Epithelial cell of esophagus (primary cell): ENCODE results near the gene UBAC2.

Experiments used
- DNase-seq: peaks from one replicate; pipeline ENCODE4 v3.0.0; 2010; ENCODE audit warnings: low read depth
- H3K4me3 ChIP-seq: 2 replicates; pipeline ENCODE4 v1.5.1; 2011; ENCODE audit warnings: mild to moderate bottlenecking, low read length, control low read depth
- TF ChIP-seq, protein P1 (sequence below): IDR thresholded peaks from 2 replicates; pipeline ENCODE4 v1.5.1; 2011; ENCODE audit warnings: low read depth, mild to moderate bottlenecking, low read length, control low read depth, inconsistent platforms; ENCODE audit not compliant: insufficient read depth; ENCODE audit errors: missing control alignments

UBAC2 gene

GRCh38 chr13:99412856-99413255, 212.2 kb downstream of the UBAC2 start:
- H3K4me3 ChIP-seq, result no peak overlapping the region
- TF ChIP-seq, protein P1, sequence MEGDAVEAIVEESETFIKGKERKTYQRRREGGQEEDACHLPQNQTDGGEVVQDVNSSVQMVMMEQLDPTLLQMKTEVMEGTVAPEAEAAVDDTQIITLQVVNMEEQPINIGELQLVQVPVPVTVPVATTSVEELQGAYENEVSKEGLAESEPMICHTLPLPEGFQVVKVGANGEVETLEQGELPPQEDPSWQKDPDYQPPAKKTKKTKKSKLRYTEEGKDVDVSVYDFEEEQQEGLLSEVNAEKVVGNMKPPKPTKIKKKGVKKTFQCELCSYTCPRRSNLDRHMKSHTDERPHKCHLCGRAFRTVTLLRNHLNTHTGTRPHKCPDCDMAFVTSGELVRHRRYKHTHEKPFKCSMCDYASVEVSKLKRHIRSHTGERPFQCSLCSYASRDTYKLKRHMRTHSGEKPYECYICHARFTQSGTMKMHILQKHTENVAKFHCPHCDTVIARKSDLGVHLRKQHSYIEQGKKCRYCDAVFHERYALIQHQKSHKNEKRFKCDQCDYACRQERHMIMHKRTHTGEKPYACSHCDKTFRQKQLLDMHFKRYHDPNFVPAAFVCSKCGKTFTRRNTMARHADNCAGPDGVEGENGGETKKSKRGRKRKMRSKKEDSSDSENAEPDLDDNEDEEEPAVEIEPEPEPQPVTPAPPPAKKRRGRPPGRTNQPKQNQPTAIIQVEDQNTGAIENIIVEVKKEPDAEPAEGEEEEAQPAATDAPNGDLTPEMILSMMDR, result no peak
- no peak for DNase-seq

DNA sequence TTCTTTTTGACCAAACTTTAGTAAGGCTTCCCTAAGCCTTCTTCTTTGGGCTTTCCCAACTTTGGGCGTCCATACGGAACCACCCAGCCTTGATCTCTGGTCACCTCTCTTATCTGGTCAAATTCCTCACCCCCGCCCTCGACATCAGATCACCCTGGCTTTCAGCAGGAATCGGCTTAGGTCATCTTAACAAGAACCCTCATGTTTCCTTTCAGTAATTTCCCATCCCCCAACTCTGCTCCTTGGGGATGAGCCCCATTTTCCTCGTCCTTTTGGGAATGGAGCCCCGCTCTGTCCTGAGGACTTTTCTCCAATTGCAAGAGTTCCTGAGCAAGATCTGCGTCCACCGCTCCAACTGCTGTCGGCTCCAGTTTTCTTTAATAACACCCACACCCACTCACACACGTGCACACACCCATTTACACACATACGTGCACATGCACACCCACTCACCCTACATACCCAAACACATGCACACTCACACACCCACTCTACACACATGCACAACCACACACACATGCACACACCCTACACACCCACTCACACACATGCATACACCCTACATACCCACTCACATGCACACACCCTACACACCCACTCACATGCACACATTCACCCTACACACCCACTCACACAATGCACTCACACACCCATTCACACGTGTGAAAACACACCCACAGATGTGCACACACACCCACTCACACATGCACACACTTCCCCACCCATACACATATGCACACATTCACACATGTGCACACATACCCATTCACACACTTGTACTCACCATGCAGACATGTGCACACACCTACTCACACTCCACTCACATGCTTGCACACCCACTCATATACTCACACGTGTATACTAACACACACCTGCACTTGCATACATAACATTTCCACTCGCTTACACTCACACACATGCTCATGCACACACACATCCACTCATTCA, 213.7 kb downstream of the UBAC2 start:
- no peak overlapping the region for H3K4me3 ChIP-seq
- DNase-seq, result no peak
- TF ChIP-seq, protein P1, result no peak

DNA sequence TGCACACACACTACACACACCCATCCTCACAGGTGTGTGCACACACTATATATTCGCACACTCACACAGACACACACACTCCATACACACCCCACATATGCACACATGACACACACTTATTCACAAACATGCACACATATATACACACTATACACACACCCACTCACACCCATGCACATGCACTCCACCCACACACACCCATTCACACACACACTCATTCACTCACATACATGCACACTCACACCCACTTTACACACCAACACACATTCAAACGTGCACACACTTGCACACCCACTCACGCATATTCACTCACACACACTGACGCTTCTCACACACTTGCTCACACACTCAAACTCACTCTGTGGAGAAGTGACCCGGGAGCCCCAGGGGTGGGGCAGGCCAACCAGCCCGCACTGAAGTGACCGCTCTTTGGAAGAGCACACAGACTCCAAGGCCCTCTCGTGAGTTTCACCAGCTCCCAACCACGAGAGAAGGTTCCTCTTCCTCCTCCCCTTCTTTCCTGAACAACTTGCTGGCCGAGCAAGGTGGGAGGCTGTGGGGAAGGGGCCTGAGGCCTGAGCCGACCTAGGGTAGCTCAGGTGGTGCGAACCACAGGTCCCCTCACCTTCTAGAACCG, 214.5 kb downstream of the UBAC2 start:
- H3K4me3 ChIP-seq, result no peak overlapping the region
- DNase-seq, result no peak
- TF ChIP-seq, protein P1, result no peak

- DNase-seq, result peak; percentile 6
- TF ChIP-seq, protein P1, result no peak
- no peak overlapping the region for H3K4me3 ChIP-seq
Measured at GRCh38 chr13:99415851-99416331, 215.2 kb downstream of the UBAC2 start.

- DNase-seq, result no peak
- H3K4me3 ChIP-seq, result no peak overlapping the region
- TF ChIP-seq, protein P1, result no peak
Measured at GRCh38 chr13:99416411-99417121, 215.9 kb downstream of the UBAC2 start.

DNA sequence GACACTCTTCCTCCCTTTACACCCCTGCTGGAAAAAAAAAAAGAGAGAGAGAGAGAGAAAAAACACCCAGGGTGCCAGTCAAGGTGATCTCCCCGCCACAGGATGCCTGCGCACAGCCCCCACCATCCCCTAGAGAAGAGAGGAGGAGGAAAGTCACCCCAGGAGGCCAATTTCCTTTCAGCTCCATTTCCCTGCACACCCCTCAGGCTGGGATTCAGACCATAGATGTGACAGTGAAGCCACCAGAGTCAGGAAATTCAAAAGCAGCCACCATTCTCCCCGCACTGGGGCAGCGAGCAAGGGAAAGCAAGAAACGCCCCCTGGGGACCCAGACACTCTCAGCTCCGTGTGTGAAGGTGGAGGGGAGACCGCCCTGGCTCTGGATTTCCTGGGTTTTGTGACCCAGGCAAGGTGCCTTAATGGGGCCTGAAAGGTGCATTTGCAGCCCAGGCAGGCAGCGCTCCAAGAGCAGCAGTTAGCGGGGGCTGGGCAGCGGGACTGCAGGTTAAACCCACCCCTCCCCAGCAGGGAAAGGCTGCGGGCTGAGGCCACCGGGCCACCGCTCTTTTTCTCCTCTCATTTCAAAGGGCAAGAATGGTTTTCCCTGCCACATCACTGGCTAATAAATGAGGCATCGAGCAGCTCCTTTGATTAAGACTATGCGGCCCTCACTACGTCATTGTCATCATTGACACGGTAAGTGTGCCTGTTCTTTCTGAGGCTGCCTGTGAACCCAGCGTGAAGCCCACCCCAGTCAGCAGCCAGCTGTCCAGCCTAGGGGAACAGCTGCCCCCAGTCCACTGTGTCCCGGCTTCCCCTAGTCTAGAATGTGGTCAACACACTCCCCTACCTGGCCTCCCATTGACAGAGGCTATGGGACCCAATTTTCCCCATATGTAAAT, 216.8 kb downstream of the UBAC2 start:
- TF ChIP-seq, protein P1, result no peak
- no peak for DNase-seq
- no peak overlapping the region for H3K4me3 ChIP-seq
